ENCODE data around the gene APOBEC3C. TPM values are rescaled to one million over a fixed set of nuclear protein-coding genes. Genes with fewer than 3 reads are reported as not detected.
"Not testable (repeated sequence)": the region's sequence is repeated elsewhere in the genome, so short reads cannot be mapped to it uniquely, and the experiment has no call there.

Gene APOBEC3C
- 27.9 TPM for total RNA-seq
- long read RNA-seq, transcript APOBEC3C-201 (4 exons, 2,818 nt): major isoform, 9 of 13 reads
- long read RNA-seq, partial matches to known transcripts: 4 of 13 reads
- long read RNA-seq, other reads (novel, unspliced or antisense): 0 of 13 reads

DNA sequence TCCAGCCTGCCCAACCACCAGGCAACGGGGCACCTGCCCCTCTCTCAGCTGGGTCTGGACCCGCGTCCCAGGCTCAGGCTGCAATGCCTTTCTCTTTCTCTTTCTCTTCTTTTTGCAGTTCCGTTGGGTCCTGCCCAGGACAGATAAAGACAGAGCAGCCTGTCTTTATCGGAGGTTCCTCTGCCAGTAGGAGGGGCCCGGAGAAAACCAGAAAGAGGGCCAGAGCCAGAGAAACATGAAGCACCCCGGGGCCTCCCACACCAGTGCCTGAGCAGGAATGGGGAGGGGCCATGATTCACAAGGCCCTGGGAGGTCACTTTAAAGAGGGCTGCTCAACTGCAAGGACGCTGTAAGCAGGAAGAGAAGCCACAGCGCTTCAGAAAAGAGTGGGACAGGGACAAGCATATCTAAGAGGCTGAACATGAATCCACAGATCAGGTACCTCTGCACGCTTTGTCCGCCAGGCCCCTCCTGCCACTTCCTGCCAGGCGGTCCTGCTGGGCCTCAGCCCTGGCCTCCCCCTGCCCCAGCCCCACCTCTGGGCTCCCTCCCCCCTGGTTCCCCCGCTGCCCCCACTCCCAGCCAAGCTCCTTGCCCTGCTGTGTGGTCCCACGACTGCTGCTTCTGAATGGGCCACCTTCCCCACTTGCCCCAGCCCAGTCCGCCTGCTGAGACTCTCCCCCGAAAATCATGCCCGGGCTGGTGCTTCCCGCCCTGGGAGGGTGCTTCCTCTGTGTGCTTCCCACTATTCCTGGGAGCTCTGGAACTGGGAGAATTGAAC lies at the start of gene APOBEC3C:
Gene APOBEC3C, plus strand, starts transcription at position 316 of the 781 bp plus-strand sequence. Its CDS starts 106 bp downstream, at position 422.
- peak; percentile 87 for DNase-seq (ENCODE audit: missing footprints)
- peak; percentile 98 for ATAC-seq
- intact Hi-C loops (cut with DNase I): no loop called here

GRCh38 chr22:38964306-38964705 lies 49.8 kb upstream of the APOBEC3C start:
- intact Hi-C loops (cut with DNase I): no loop called here
- DNase-seq (ENCODE audit: missing footprints) (no peak), ATAC-seq (no peak)

GRCh38 chr22:38964989-38965388 lies 49.1 kb upstream of the APOBEC3C start:
- DNase-seq (ENCODE audit: missing footprints) (no peak), ATAC-seq (no peak)
- intact Hi-C loops (cut with DNase I): no loop called here

- DNase-seq (ENCODE audit: missing footprints): no peak
- intact Hi-C loops (cut with DNase I): no loop called here
- no peak for ATAC-seq
Measured at GRCh38 chr22:38965614-38966379, 48.3 kb upstream of the APOBEC3C start.

- intact Hi-C loops (cut with DNase I): no loop called here
- ATAC-seq: no peak
- no peak for DNase-seq (ENCODE audit: missing footprints)
Measured at GRCh38 chr22:38966380-38966702, 47.7 kb upstream of the APOBEC3C start.

DNA sequence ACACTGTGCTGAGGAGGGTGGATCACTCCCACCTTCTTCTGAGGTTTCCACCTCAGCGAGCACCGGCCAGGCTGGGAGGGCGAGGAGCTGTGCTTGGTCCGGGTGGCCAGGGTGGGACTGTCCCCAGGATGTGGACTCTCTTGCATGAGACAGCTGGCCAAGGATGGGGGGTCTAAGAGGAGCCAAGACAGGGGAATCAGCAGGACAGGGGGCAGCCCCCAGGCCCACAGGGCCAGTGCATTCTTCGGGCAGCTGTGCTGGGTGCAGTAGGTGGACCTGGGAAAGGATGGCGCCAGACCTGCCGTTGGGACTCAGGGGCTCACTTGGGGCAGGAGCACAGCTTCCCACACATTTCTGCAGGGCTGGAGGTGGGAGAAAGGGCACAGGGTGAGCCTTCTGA lies 47.1 kb upstream of the APOBEC3C start:
- intact Hi-C loops (cut with DNase I): no loop called here
- no peak for DNase-seq (ENCODE audit: missing footprints)
- ATAC-seq: no peak

DNA sequence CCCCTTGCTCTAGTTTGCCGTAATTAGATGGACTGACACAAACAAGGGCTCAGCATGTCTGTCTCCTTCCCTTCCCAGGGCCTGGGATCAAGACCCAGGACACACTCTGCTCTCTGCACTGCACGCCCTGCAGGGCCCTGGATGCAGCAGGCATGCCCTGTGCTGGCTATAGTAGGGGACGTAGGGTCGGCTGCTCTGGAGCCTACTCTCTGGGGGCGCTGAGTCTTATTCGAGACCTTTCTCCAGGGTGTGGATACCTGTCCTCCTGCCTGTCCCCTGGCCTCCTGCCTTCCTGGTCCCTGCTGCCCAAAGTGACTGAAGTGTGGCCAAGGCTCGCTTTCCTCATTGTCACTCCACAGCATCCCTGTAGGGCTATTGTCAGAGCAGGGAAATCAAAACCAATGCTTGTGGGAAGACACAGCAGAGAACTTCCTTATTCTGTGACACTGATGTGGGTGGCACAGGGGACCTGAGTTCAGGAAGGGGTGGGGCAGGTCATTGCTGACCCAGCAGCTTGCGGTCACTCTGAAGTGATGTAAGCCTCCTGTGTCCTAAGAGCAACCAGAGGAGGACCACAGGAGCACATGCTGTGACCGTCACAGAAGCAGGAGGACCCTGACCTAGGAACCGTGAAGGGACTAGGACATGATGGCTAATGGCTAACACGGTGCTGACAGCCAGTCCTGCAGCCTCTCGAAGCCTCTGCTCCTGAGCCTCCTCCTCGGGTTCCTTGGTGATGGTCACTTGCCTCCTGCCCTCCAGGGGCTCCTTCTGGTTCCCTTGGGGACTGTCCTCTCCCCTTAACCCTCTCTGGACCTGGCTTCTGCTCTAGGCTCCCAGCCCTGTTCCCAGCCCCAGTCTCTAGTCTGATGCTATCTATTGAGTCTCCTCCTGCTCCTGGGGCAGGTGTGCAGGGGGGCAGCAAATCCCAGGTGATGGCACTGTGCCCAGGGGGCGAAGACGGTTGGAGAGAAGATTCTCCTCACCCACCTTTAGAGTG lies 46.3 kb upstream of the APOBEC3C start:
- DNase-seq (ENCODE audit: missing footprints) (no peak), ATAC-seq (peak; percentile 20)
- intact Hi-C loops (cut with DNase I): no loop called here

- no peak for DNase-seq (ENCODE audit: missing footprints)
- intact Hi-C loops (cut with DNase I): no loop called here
Measured at GRCh38 chr22:38968801-38969200, 45.3 kb upstream of the APOBEC3C start.

DNA sequence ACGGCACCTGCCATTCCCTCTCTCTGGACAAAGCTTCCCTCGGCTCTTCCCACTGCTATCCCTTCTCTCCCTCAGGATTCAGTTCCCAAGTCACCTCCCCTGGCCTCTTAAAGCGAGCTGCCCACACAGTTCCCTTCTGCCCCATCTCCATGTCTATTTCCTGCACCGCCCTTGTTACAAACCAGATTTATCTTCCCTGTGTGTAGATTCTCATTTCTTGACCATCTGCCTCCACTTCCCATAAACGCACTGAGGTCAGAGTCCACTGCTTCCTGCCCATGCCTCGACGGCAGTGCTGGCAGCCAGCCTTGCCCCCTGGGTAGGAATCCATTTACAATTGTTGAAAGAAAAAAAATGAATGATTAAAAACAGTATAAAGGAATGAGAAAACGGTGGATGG lies 43.5 kb upstream of the APOBEC3C start:
- DNase-seq (ENCODE audit: missing footprints): no peak
- no peak for ATAC-seq
- intact Hi-C loops (cut with DNase I): no loop called here

More at GRCh38 chr22:38968801-38969200, 45.3 kb upstream of the APOBEC3C start:
- ATAC-seq: no peak

DNA sequence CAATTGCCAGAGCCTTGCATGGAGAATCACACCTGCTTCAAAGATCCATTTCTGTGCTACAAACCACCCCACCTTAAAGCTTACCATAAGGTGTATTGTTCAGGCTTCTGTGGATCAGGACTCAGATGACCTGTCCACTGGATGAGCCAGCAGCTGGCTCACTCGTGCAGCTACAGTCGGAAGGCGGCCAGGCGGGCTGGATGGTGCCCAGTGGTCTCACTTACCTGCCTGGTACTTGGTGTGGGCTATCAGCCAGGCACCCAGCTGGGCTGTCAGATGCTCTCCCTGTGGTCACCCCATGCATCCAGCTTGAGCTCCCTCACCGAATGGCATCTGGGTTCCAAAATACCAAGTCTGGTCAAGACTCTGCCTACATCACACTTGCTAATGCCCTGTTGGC lies 42.9 kb upstream of the APOBEC3C start:
- no peak for DNase-seq (ENCODE audit: missing footprints)
- ATAC-seq: no peak
- intact Hi-C loops (cut with DNase I): no loop called here

- intact Hi-C loops (cut with DNase I): no loop called here
- DNase-seq (ENCODE audit: missing footprints) (no peak), ATAC-seq (no peak)
Measured at GRCh38 chr22:38971791-38972190, 42.3 kb upstream of the APOBEC3C start.

- ATAC-seq (no peak), DNase-seq (ENCODE audit: missing footprints) (no peak)
- intact Hi-C loops (cut with DNase I): no loop called here
Measured at GRCh38 chr22:38972558-38972957, 41.5 kb upstream of the APOBEC3C start.

- DNase-seq (ENCODE audit: missing footprints): no peak
- intact Hi-C loops (cut with DNase I): no loop called here
- no peak for ATAC-seq
Measured at GRCh38 chr22:38973289-38974169, 40.5 kb upstream of the APOBEC3C start.

DNA sequence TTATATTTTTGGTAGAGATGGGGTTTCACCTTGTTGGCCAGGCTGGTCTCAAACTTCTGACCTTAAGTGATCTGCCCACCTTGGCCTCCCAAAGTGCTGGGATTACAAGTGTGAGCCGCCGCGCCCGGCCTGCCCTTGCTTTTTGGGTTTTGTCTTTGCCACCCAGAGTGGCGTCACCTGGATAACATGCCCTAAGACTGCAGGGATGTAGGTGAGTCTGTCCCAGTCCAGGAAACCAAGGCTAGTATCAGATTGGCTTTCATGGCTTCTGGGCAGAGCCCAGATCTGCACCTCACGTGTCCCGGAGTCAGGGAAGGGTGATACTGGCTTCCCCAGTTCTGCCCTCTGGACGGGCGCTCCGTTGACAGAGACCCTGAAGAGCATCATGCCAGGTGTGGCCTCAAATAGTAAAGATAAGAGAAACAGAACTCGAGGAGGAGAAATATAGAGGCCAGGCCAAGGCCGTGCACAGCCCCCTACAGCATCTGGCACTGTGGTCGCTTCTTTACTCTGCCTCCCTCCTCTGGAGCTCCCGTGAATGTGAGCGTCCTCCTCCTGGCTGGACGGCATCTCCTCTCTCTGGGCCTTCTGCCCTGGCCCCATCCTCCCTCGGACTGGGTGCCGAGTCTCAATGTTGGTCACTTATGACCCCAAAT lies 39.8 kb upstream of the APOBEC3C start:
- ATAC-seq (no peak), DNase-seq (ENCODE audit: missing footprints) (no peak)
- intact Hi-C loops (cut with DNase I): no loop called here

DNA sequence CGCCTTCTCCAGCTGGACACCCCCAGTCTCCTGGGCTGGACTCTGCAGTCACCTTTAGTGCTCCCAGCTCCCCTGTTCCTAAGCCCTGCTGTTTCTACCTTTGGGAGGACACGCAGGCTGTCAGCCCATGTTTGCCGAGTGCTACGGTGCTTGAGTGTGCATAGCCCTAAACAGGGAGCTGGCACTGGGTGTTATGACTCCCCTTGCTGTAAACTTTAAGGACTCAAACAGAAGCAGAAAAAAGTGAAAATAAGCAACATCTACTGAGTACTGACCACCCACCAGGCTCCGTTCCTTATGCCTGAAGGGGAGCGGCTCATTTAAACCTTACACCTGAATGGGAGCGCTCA lies 39.3 kb upstream of the APOBEC3C start:
- ATAC-seq (no peak), DNase-seq (ENCODE audit: missing footprints) (no peak)
- intact Hi-C loops (cut with DNase I): no loop called here

- DNase-seq (ENCODE audit: missing footprints); ATAC-seq; intact Hi-C loops (cut with DNase I): not testable (repeated sequence)
Measured at GRCh38 chr22:38977289-38977688, 36.8 kb upstream of the APOBEC3C start.

DNA sequence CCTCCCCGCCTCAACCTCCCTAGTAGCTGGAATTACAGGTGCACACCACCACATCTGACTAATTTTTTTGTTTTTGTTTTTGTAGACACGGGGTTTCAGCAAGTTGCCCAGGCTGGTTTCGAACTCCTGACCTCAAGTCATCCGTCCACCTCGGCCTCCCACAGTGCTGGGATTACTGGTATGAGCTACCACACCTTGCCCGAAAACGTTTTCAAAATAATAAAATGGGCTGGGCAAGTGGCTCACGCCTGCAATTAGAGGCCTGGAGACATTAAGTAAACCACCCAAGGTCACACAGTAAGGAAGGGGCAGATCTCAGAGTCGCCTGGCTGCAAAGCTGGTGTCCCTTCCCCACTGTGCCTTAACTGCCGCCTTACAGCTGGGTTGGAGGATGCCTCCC lies 33.5 kb upstream of the APOBEC3C start:
- intact Hi-C loops (cut with DNase I); ATAC-seq; DNase-seq (ENCODE audit: missing footprints): not testable (repeated sequence)
